Stomach (tissue), 9 donors: ENCODE results near the gene ADCY9. TPM values are rescaled to one million over a fixed set of nuclear protein-coding genes. Genes with fewer than 3 reads are reported as not detected.
A peak's percentile ranks its signal among the peaks of the same experiment; 100 is the strongest.

Experiments
- DNase-seq, 2 donors: peaks; one replicate each; pipeline versions ENCODE4 v3.0.0 to v3.0.0-alpha.2; 2013 to 2019
- H3K27ac ChIP-seq, 5 donors: fragments of 200-600 bp in 4 of 5; sonication (generic) in 4 of 5; one replicate each; pipeline ENCODE4 v1.5.1; 2013 to 2019; ENCODE audit warnings: mild to moderate bottlenecking in 1 of 5, moderate library complexity in 1 of 5
- H3K27me3 ChIP-seq, 3 donors: fragments of 200-600 bp; sonication (generic); one replicate each; pipeline ENCODE4 v1.5.1; 2017 to 2019; ENCODE audit warnings: mixed run types in 1 of 3
- H3K36me3 ChIP-seq, 4 donors: fragments of 200-600 bp; sonication (generic); 1 replicate in 3 of 4; 2 replicates in 1 of 4; pipeline ENCODE4 v1.5.1; 2016 to 2019
- H3K4me1 ChIP-seq, 4 donors: fragments of 200-600 bp; sonication (generic); one replicate each; pipeline ENCODE4 v1.5.1; 2016 to 2019
- H3K4me3 ChIP-seq, 4 donors: fragments of 200-600 bp; sonication (generic) in 3 of 4; one replicate each; pipeline ENCODE4 v1.5.1; 2016 to 2019; ENCODE audit warnings: mild to moderate bottlenecking in 1 of 4
- H3K9me3 ChIP-seq, 4 donors: fragments of 200-600 bp; sonication (generic); one replicate each; pipeline ENCODE4 v1.5.1; 2016 to 2019
- CTCF ChIP-seq, 7 experiments: fragments of 450-650 bp in 4 of 7; fragments of 200-600 bp in 3 of 7; sonication (generic) in 3 of 7; IDR thresholded peaks; one replicate each; pipeline ENCODE4 v1.5.1; 2016 to 2019; ENCODE audit warnings: antibody characterized with exemption in 7 of 7, control low read depth in 2 of 7, mild to moderate bottlenecking in 1 of 7
- EP300 ChIP-seq: sonication (generic); formaldehyde crosslinking; IDR thresholded peaks from one replicate; pipeline ENCODE4 v1.6.1; 2017; ENCODE audit warnings: antibody characterized with exemption
- POLR2A ChIP-seq, 4 donors: fragments of 450-650 bp; IDR thresholded peaks; one replicate each; pipeline ENCODE4 v1.6.1; 2016; ENCODE audit warnings: antibody characterized with exemption in 4 of 4, control low read depth in 2 of 4, mild to moderate bottlenecking in 1 of 4, moderate library complexity in 1 of 4
- POLR2AphosphoS5 ChIP-seq, 3 donors: sonication (generic); formaldehyde crosslinking; IDR thresholded peaks; one replicate each; pipeline ENCODE4 v1.6.1; 2016; ENCODE audit warnings: antibody characterized with exemption in 3 of 3
- WGBS, 5 donors: extraction: QIAGEN DNeasy Blood & Tissue Kit in 3 of 5; methylation state at CpG; one replicate each; pipeline versions ENCODE4 v1.1.5 to v1.1.7; 2013 to 2018; 5-methylcytosine and 5-hydroxymethylcytosine counted together
- intact Hi-C: fragments of 100-400 bp; cut with DNase I; formaldehyde crosslinking; loops from one replicate; pipeline ENCODE4 v1.15.1; 2023; ENCODE audit warnings: low total_unique reads
- polyA plus RNA-seq, 3 donors: library from polyadenylated mRNA; stranded (reverse); fragments of 200-250 nt; gene quantifications; one replicate each; pipeline ENCODE4 v1.2.3, GENCODE V29; 2013
- total RNA-seq, 5 donors: library from RNA; depleted of rRNA; stranded (reverse); fragments of >200 nt; gene quantifications; one replicate each; pipeline versions ENCODE4 v1.1.0 to v1.2.3, GENCODE V29; 2014 to 2016
- donor health status: healthy with polysubstance abuse.
- donor health status: Bipolar disorder and iron deficiency.
- donor health status: healthy.

ADCY9 gene
- total and polyA plus RNA-seq, 8 donors, result 1.7 to 55.0 (median 12.9) TPM

DNA sequence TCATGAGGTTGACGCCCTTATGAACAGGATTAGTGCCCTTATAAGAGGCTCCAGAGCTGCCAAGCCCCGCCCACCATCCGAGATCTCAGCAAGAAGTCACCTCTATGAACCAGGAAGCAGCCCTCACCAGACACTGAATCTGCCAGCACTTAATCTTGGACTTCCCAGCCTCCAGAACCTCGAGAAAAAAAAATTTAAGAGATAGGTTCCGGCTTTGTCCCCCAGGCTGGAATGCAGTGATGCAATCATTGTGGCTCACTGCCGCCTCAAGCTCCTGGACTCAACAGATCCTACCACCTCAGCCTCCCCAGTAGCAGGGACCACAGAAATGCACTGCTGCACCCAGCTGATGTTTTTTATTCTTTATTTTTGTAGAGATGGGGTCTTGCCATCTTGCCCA is 22.5 kb upstream of the ADCY9 start:
- H3K9me3 ChIP-seq, result peaks cover 0 to 4% (median 0%) of the 10 kb centered on the region in 4 donors
- peaks cover 0 to 9% (median 0%) of the 10 kb centered on the region in 4 donors for H3K4me1 ChIP-seq
- no peak for TF ChIP-seq POLR2AphosphoS5 (IDR thresholded peaks at IDR 0.05)
- no peak for TF ChIP-seq EP300
- TF ChIP-seq POLR2A (IDR thresholded peaks at IDR 0.05), result no peak
- TF ChIP-seq CTCF (IDR thresholded peaks at IDR 0.05), result no peak
- DNase-seq, result no peak
- intact Hi-C loops, result no loop called here
- H3K27ac ChIP-seq, result no peak overlapping the region
- no peaks in the 10 kb centered on the region for H3K36me3 ChIP-seq
- WGBS, 5 donors, result 85 to 90% (median 88%) methylated on average over 6 of the region's 6 CpGs
- no peaks in the 10 kb centered on the region for H3K27me3 ChIP-seq
- H3K4me3 ChIP-seq, result no peak overlapping the region

GRCh38 chr16:4137438-4137837 is 21.2 kb upstream of the ADCY9 start:
- intact Hi-C loops, result no loop called here

GRCh38 chr16:4136229-4136813 is 20.1 kb upstream of the ADCY9 start:
- WGBS, 5 donors, result 23 to 50% (median 29%) methylated on average over 8 to 9 of the region's 9 CpGs
- no peaks in the 10 kb centered on the region for H3K36me3 ChIP-seq
- no peak overlapping the region for H3K4me3 ChIP-seq
- TF ChIP-seq POLR2AphosphoS5 (IDR thresholded peaks at IDR 0.05), result no peak
- no peak for TF ChIP-seq POLR2A (IDR thresholded peaks at IDR 0.05)
- no peak for TF ChIP-seq EP300
- TF ChIP-seq CTCF (IDR thresholded peaks at IDR 0.05), result no peak
- peak; percentile 77 to 82 for DNase-seq
- peaks cover 0 to 4% (median 0%) of the 10 kb centered on the region in 4 donors for H3K9me3 ChIP-seq
- H3K27me3 ChIP-seq, result no peaks in the 10 kb centered on the region
- H3K4me1 ChIP-seq, result peaks cover 0 to 9% (median 0%) of the 10 kb centered on the region in 4 donors
- intact Hi-C loops, result no loop called here
- peak overlapping the region in 1 of 5 donors; percentile 48 for H3K27ac ChIP-seq

More at GRCh38 chr16:4137438-4137837, 21.2 kb upstream of the ADCY9 start:
- H3K27me3 ChIP-seq, result no peaks in the 10 kb centered on the region
- H3K4me1 ChIP-seq, result peaks cover 0 to 9% (median 0%) of the 10 kb centered on the region in 4 donors
- no peak overlapping the region for H3K27ac ChIP-seq
- H3K36me3 ChIP-seq, result no peaks in the 10 kb centered on the region
- H3K4me3 ChIP-seq, result no peak overlapping the region
- WGBS, 5 donors, result 84 to 94% (median 87%) methylated on average over 3 of the region's 3 CpGs
- peaks cover 0 to 4% (median 0%) of the 10 kb centered on the region in 4 donors for H3K9me3 ChIP-seq
- no peak for TF ChIP-seq POLR2AphosphoS5 (IDR thresholded peaks at IDR 0.05)
- no peak for TF ChIP-seq CTCF (IDR thresholded peaks at IDR 0.05)
- TF ChIP-seq EP300, result no peak
- no peak for TF ChIP-seq POLR2A (IDR thresholded peaks at IDR 0.05)
- DNase-seq, result no peak

- intact Hi-C loops, result no loop called here
- 94 to 100% (median 100%) methylated on average over 1 of the region's 1 CpG for WGBS, 5 donors
- H3K4me1 ChIP-seq, result peaks cover 0 to 9% (median 0%) of the 10 kb centered on the region in 4 donors
- H3K36me3 ChIP-seq, result no peaks in the 10 kb centered on the region
- H3K27me3 ChIP-seq, result no peaks in the 10 kb centered on the region
- H3K27ac ChIP-seq, result no peak overlapping the region
- no peak for TF ChIP-seq POLR2AphosphoS5 (IDR thresholded peaks at IDR 0.05)
- TF ChIP-seq POLR2A (IDR thresholded peaks at IDR 0.05), result no peak
- no peak for DNase-seq
- H3K9me3 ChIP-seq, result peaks cover 0 to 4% (median 0%) of the 10 kb centered on the region in 4 donors
- no peak overlapping the region for H3K4me3 ChIP-seq
These were observed 19.3 kb upstream of the ADCY9 start for GRCh38 chr16:4135537-4135936.

DNA sequence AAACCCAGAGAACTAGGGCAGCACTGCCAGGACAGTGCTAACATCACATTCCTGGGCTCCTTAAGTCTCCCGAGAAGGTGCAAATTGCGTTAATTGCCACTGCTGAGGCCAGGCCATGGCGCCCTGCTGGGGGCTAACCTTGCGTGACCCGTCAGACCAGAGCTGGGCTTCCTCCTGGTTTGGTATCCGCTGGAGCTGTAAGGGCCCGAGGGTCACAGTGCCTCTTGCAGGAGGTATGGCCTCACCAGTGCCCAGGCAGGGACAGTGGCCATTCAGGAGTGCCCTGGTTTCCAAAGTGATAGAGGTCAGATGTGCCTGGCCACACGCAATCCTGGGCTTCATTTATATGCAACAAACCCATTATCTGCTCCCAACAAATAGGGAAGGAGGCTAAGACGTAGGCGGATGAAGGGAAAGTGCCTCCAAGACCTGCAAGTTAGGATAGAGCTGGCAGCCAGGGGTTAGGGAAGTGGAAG is 17.7 kb upstream of the ADCY9 start:
- WGBS, 5 donors, result 90 to 96% (median 93%) methylated on average over 8 to 10 of the region's 10 CpGs
- intact Hi-C loops, result no loop called here
- Histone ChIP-seq H3K36me3 (no peaks in the 10 kb centered on the region), H3K27ac (no peak overlapping the region), H3K4me1 (peaks cover 0 to 9% (median 0%) of the 10 kb centered on the region in 4 donors), H3K4me3 (no peak overlapping the region), H3K9me3 (peaks cover 0 to 4% (median 0%) of the 10 kb centered on the region in 4 donors), H3K27me3 (no peaks in the 10 kb centered on the region)
- DNase-seq, result no peak
- TF ChIP-seq POLR2AphosphoS5 (IDR thresholded peaks at IDR 0.05) (no peak), CTCF (IDR thresholded peaks at IDR 0.05) (no peak), EP300 (no peak), POLR2A (IDR thresholded peaks at IDR 0.05) (no peak)
